ENCODE measurements around the gene TKT.

- TF ChIP-seq CTCF (IDR thresholded peaks at IDR 0.05), result no peak
- TF ChIP-seq POLR2A (IDR thresholded peaks at IDR 0.05), result no peak
These were observed 8.1 kb upstream of the TKT start for GRCh38 chr3:53263907-53264306.

Measured in right lobe of liver (tissue), 4 donors.